ENCODE results near the gene COL11A1. TPM values are rescaled to one million over a fixed set of nuclear protein-coding genes. Genes with fewer than 3 reads are reported as not detected.
A peak's percentile ranks its signal among the peaks of the same experiment; 100 is the strongest.
"Not testable (repeated sequence)": the region's sequence is repeated elsewhere in the genome, so short reads cannot be mapped to it uniquely, and the experiment has no call there.

Gene COL11A1
- polyA plus RNA-seq, 1 donor from 2014 or later: not detected

DNA sequence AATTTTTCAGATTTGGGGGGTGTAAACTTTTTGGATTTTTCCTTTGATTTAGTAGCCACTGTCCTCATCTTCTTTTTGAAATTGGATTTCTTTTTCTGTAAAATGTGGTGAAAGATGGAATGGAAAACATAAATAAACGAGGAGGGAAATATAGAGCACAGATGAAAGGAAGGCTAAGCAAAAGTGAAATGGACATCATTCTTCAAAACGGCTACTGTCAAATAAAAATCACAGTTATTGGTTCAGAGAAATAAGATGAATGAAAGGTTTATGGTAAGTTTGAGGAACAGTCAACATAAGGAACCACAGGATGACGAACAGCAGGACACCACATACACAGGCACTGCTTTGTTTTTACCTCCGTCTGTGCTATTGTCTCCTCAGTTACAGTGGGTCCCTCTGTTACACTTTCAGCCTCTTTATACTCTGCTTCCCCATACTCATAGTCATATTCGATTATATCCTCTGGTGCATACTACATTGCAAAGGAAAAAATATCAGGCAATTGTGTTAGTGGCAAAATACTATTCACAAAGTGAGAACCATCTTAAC lies 82.4 kb downstream of the COL11A1 start:
- H3K27me3 Mint-ChIP-seq: no peaks in the 10 kb centered on the region
- H3K9me3 Mint-ChIP-seq: no peaks in the 10 kb centered on the region
- no peaks in the 10 kb centered on the region for H3K36me3 Mint-ChIP-seq
- no peak overlapping the region for H3K27ac Mint-ChIP-seq
- no peaks in the 10 kb centered on the region for H3K4me1 Mint-ChIP-seq
- H3K4me3 Mint-ChIP-seq: no peak overlapping the region

- H3K36me3 Mint-ChIP-seq: no peaks in the 10 kb centered on the region
- no peaks in the 10 kb centered on the region for H3K27me3 Mint-ChIP-seq
- no peak overlapping the region for H3K4me3 Mint-ChIP-seq
Measured at GRCh38 chr1:103024051-103024450, 84.3 kb downstream of the COL11A1 start.

DNA sequence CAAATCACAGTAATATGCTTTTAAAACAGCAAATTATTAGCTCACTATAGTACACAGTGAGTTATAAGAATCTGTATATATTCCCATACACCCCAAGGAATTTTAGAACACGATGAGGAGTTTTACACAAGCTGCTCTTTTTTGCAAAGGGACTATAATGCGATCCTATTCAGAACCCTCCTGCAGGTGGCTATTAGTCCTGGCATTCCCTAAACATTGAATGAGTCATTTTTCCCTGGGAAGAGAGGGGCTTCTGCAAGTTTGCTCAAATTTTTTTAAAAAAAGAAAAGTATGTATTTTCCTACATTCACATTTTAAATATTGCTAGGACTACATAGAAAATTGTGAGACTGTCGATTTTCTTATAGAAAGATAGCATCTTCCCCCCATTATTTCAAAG lies 106.3 kb downstream of the COL11A1 start:
- Mint-ChIP-seq H3K27me3 (no peaks in the 10 kb centered on the region), H3K9me3 (no peaks in the 10 kb centered on the region), H3K27ac (no peak overlapping the region), H3K36me3 (no peaks in the 10 kb centered on the region), H3K4me1 (no peaks in the 10 kb centered on the region), H3K4me3 (no peak overlapping the region)

More at GRCh38 chr1:103024051-103024450, 84.3 kb downstream of the COL11A1 start:
- Mint-ChIP-seq H3K27ac (no peak overlapping the region), H3K9me3 (no peaks in the 10 kb centered on the region), H3K4me1 (no peaks in the 10 kb centered on the region)

- Mint-ChIP-seq H3K9me3 (no peaks in the 10 kb centered on the region), H3K4me1 (no peaks in the 10 kb centered on the region), H3K27ac (peak overlapping the region in 1 of 3 donors; percentile 23), H3K4me3 (no peak overlapping the region), H3K36me3 (no peaks in the 10 kb centered on the region), H3K27me3 (no peaks in the 10 kb centered on the region)
Measured at GRCh38 chr1:102978874-102979273, 129.4 kb downstream of the COL11A1 start.

DNA sequence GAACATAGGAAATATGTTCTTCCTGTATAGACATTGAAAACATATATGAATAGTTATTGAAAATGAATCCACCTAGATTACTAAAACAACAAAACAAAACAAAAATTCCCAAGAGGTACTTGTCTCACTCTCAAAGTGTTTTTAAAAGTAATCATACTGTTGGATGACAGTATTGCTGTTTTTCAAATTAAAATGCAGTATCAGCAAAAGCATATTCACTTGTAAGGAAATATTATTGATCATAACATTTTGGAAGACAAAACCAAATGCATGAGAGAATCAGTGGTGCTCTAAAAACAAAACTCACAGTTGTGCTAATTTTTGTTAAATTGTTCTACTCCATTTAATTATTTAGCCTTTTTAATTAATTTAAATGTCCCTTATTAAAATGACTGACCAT lies 131.0 kb downstream of the COL11A1 start:
- H3K27ac Mint-ChIP-seq: no peak overlapping the region
- no peaks in the 10 kb centered on the region for H3K36me3 Mint-ChIP-seq
- no peaks in the 10 kb centered on the region for H3K9me3 Mint-ChIP-seq
- no peak overlapping the region for H3K4me3 Mint-ChIP-seq
- H3K4me1 Mint-ChIP-seq: no peaks in the 10 kb centered on the region
- H3K27me3 Mint-ChIP-seq: no peaks in the 10 kb centered on the region

DNA sequence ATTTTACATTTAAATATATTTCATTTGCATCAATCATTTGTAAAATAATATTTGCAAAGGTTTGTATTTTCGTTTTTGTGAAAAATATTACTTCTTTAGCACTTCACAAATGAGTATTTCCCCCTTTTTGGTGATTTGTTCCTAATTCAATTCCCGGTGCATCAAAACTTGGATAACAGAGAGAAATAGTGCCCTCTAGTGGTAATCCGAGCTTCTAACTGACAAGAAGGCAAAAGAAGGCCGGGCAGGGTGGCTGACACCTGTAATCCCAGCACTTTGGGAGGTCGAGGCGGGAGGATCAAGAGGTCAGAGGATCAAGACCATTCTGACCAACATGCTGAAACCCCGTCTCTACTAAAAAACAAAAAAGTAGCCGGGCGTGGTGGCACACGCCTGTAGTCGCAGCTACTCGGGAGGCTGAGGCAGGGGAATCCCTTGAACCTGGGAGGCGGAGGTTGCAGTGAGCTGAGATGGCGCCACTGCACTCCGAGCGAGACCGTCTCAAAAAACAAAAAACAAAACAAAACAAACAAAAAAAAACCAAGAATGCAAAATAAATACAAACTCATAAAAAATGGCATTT lies 137.7 kb downstream of the COL11A1 start:
- no peak overlapping the region for H3K27ac Mint-ChIP-seq
- H3K4me1 Mint-ChIP-seq: no peaks in the 10 kb centered on the region
- H3K36me3 Mint-ChIP-seq: no peaks in the 10 kb centered on the region
- no peak overlapping the region for H3K4me3 Mint-ChIP-seq
- no peaks in the 10 kb centered on the region for H3K27me3 Mint-ChIP-seq
- H3K9me3 Mint-ChIP-seq: no peaks in the 10 kb centered on the region

DNA sequence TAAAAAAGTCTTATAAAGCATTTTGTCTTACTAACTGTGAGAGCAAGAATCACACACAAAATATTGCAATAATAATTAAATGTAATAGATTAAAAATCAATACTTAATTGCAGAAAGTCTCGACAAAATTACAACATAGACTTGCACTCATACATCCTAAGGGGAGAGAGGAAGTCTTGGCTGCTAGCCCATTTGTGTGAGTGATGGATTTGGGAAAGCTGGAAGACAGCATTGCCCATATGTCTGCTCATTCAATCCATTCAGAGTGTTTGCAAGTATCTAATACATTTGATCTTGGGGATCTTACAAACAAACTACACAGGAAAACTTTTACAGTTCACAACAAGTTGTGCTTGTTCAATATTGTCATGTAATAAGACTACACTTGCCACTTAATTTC lies 140.5 kb downstream of the COL11A1 start:
- Mint-ChIP-seq H3K9me3 (no peaks in the 10 kb centered on the region), H3K27ac (no peak overlapping the region), H3K4me1 (no peaks in the 10 kb centered on the region), H3K36me3 (no peaks in the 10 kb centered on the region), H3K27me3 (no peaks in the 10 kb centered on the region), H3K4me3 (no peak overlapping the region)

DNA sequence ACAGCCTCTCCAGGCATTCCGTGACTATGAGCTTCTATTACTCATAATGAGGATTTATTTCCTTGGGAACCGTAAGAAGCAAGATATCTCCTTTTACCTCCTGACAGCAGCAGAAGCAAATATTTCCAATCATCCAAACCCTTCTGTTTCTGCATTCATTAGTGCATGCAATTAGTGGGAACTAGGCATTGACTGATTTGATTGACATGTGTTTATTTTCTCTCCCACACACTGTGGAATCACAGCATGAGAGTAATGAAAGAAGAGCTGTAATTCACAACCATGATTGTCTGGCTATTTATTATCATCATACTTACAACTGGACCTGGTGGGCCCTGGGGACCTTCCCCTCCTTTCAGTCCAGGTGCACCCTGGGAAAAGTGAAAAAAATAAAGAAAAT lies 146.8 kb downstream of the COL11A1 start:
- no peak overlapping the region for H3K4me3 Mint-ChIP-seq
- no peak overlapping the region for H3K27ac Mint-ChIP-seq
- no peaks in the 10 kb centered on the region for H3K27me3 Mint-ChIP-seq
- peaks cover 0 to 5% (median 0%) of the 10 kb centered on the region in 3 donors for H3K9me3 Mint-ChIP-seq
- no peaks in the 10 kb centered on the region for H3K4me1 Mint-ChIP-seq
- H3K36me3 Mint-ChIP-seq: no peaks in the 10 kb centered on the region

DNA sequence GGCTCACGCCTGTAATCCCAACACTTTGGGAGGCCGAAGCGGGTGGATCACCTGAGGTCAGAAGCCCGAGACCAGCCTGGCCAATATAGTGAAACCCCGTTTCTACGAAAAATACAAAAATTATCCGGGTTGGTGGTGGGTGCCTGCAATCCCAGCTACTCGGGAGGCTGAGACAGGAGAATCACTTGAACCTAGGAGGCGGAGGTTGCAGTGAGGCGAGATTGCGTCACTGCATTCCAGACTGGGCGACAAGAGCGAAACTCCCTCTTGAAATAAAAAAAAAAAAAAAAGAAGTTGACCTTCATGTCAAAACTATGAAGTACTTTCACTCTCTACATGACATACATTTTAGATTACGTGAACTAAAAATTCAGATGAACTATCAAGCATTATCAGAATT lies 153.7 kb downstream of the COL11A1 start:
- Mint-ChIP-seq H3K27ac (no peak overlapping the region), H3K27me3 (no peaks in the 10 kb centered on the region), H3K9me3 (peaks cover 0 to 3% (median 2%) of the 10 kb centered on the region in 3 donors), H3K4me3 (no peak overlapping the region), H3K36me3 (no peaks in the 10 kb centered on the region), H3K4me1 (no peaks in the 10 kb centered on the region)

DNA sequence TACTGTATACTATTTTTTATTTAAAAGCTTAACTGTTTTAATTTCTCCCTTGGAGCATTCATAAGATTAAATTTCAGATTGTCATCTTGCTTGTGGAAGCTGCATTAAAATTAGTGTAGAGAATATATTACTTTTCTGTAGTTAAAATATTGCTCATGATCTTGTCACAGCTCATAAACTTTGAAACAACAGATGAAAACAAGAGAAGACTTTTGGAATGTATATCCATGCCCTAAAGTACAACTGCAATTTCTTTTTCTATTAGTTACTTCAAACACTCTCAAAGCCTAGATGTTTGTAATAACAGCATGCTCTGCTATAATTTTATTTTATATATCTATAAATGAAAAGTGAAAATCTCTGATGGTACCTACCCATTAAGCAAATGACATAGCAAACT lies 155.9 kb downstream of the COL11A1 start:
- Mint-ChIP-seq H3K9me3 (peaks cover 0 to 3% (median 2%) of the 10 kb centered on the region in 3 donors), H3K27ac (no peak overlapping the region), H3K27me3 (no peaks in the 10 kb centered on the region), H3K4me3 (no peak overlapping the region), H3K36me3 (no peaks in the 10 kb centered on the region), H3K4me1 (no peaks in the 10 kb centered on the region)

- no peaks in the 10 kb centered on the region for H3K36me3 Mint-ChIP-seq
- no peaks in the 10 kb centered on the region for H3K27me3 Mint-ChIP-seq
- no peak overlapping the region for H3K27ac Mint-ChIP-seq
- no peak overlapping the region for H3K4me3 Mint-ChIP-seq
- no peaks in the 10 kb centered on the region for H3K9me3 Mint-ChIP-seq
- no peaks in the 10 kb centered on the region for H3K4me1 Mint-ChIP-seq
Measured at GRCh38 chr1:102942324-102942723, 166.0 kb downstream of the COL11A1 start.

GRCh38 chr1:102941366-102941947 lies 166.9 kb downstream of the COL11A1 start:
- Mint-ChIP-seq H3K9me3 (no peaks in the 10 kb centered on the region), H3K4me1 (no peaks in the 10 kb centered on the region), H3K27ac (no peak overlapping the region), H3K4me3 (no peak overlapping the region), H3K36me3 (no peaks in the 10 kb centered on the region), H3K27me3 (no peaks in the 10 kb centered on the region)

DNA sequence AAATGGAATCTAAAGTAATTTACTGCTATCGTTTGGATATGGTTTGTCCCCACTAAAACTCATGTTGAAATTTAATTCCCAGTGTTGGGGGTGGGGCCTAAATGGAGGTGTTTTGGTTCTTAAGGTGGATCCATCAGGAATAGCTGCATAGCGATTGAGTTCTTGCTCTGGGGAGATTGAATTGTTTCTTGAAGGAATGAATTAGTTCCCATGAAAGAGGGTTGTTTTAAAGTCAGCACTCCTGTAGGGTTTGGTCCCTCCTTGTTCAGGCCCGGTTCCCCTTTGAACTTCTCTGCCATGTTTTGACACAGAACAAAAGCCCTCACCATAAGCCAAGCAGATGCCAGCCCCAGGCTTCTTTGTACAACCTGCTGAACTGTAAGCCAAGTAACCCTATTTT lies 170.9 kb downstream of the COL11A1 start:
- Mint-ChIP-seq H3K4me3 (no peak overlapping the region), H3K27ac (no peak overlapping the region), H3K9me3 (peaks cover 0 to 4% (median 0%) of the 10 kb centered on the region in 3 donors), H3K36me3 (no peaks in the 10 kb centered on the region), H3K27me3 (no peaks in the 10 kb centered on the region), H3K4me1 (no peaks in the 10 kb centered on the region)

DNA sequence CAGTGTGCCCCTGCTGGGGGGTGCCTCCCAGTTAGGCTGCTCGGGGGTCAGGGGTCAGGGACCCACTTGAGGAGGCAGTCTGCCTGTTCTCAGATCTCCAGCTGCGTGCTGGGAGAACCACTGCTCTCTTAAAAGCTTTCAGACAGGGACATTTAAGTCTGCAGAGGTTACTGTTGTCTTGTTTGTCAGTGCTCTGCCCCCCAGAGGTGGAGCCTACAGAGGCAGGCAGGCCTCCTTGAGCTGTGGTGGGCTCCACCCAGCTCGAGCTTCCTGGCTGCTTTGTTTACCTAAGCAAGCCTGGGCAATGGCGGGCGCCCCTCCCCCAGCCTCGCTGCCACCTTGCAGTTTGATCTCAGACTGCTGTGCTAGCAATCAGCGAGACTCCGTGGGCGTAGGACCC lies 175.0 kb downstream of the COL11A1 start:
- H3K27me3 Mint-ChIP-seq, H3K4me3 Mint-ChIP-seq, H3K9me3 Mint-ChIP-seq: not testable (repeated sequence)

DNA sequence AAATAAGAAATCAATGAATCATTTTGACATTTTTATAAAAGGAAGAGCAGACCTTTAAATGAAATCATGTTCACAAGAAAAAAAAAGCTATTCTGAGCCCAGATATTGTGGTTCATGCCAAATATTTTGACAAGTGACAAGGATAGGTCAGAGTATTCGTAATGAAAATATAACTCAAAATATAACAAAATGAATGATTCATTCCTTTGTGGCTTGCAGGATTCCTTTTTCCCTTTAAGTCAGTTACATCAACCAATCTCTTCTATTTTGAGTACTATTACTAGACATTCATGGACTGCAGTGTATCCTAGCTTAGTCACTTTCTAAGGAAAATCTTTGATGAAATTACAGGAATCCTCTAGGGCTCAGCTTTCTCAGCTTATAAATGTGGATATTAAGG lies 188.7 kb downstream of the COL11A1 start:
- no peaks in the 10 kb centered on the region for H3K27me3 Mint-ChIP-seq

More for the DNA sequence above, 175.0 kb downstream of the COL11A1 start:
- H3K4me1 Mint-ChIP-seq, H3K36me3 Mint-ChIP-seq, H3K27ac Mint-ChIP-seq: not testable (repeated sequence)

GRCh38 chr1:102901996-102902395 lies 206.3 kb downstream of the COL11A1 start:
- peak overlapping the region in 1 of 3 donors; percentile 17 for H3K27ac Mint-ChIP-seq
- H3K4me1 Mint-ChIP-seq: no peaks in the 10 kb centered on the region
- H3K9me3 Mint-ChIP-seq: peaks cover 0 to 2% (median 0%) of the 10 kb centered on the region in 3 donors
- no peaks in the 10 kb centered on the region for H3K27me3 Mint-ChIP-seq
- no peak overlapping the region for H3K4me3 Mint-ChIP-seq
- no peaks in the 10 kb centered on the region for H3K36me3 Mint-ChIP-seq

More for the DNA sequence above, 188.7 kb downstream of the COL11A1 start:
- H3K36me3 Mint-ChIP-seq: no peaks in the 10 kb centered on the region
- no peak overlapping the region for H3K4me3 Mint-ChIP-seq
- H3K27ac Mint-ChIP-seq: no peak overlapping the region
- no peaks in the 10 kb centered on the region for H3K9me3 Mint-ChIP-seq
- H3K4me1 Mint-ChIP-seq: no peaks in the 10 kb centered on the region
